ENCODE measurements around the gene HLA-A. TPM values are rescaled to one million over a fixed set of nuclear protein-coding genes. Genes with fewer than 3 reads are reported as not detected.

Gene HLA-A
- total RNA-seq, 3 donors from 2014 or later: 1,247 to 1,756 (median 1,527) TPM

Other genes starting within 250 kb of the HLA-A start
- 100 to 1,000 TPM; 185 to 341 (median 228) TPM for gene HLA-F, start 219.1 kb upstream of the HLA-A start, total RNA-seq
- gene HLA-G, start 114.7 kb upstream of the HLA-A start, total RNA-seq: 1 to 10 TPM in 1 of 3 donors, not detected in 2; 1.1 TPM
- 10 to 100 TPM; 80.6 to 86.6 (median 84.8) TPM for gene POLR1H, start 118.7 kb downstream of the HLA-A start, total RNA-seq
- 10 to 100 TPM; 71.9 to 81.6 (median 80.5) TPM for gene PPP1R11, start 124.7 kb downstream of the HLA-A start, total RNA-seq
- gene RNF39, start 133.2 kb downstream of the HLA-A start, total RNA-seq: not detected
- gene TRIM31, start 170.6 kb downstream of the HLA-A start, total RNA-seq: not detected
- not detected for gene TRIM40, start 193.6 kb downstream of the HLA-A start, total RNA-seq
- gene TRIM10, start 218.7 kb downstream of the HLA-A start, total RNA-seq: not detected
- gene TRIM15, start 221.0 kb downstream of the HLA-A start, total RNA-seq: under 1 TPM in 1 of 3 donors, not detected in 2; 0.15 TPM